ENCODE data around the gene TMEM127.
"Not testable (repeated sequence)": the region's sequence is repeated elsewhere in the genome, so short reads cannot be mapped to it uniquely, and the experiment has no call there.

TMEM127 gene

DNA sequence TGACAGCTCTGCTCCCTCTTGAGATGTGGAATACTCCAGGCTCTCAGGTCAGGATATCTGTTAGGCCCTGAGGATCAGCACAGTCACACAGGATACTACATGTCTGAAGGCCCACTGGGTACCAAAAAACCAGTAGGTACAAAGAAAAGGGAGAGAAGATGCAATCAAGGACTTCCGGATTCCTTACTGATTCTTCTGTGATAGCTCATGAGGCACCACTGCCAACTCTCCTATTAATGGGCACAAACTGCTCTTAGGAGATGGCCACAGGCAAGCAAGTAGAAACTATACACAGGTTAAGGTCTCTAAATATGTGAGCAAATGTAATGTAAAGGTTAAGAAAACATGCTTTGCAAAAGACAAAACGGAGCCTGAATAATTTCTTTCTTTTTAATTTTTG is 3.5 kb downstream of the TMEM127 start:
- no peak for DNase-seq

- DNase-seq, result no peak
Observed at GRCh38 chr2:96261328-96262003, 4.3 kb downstream of the TMEM127 start.

DNA sequence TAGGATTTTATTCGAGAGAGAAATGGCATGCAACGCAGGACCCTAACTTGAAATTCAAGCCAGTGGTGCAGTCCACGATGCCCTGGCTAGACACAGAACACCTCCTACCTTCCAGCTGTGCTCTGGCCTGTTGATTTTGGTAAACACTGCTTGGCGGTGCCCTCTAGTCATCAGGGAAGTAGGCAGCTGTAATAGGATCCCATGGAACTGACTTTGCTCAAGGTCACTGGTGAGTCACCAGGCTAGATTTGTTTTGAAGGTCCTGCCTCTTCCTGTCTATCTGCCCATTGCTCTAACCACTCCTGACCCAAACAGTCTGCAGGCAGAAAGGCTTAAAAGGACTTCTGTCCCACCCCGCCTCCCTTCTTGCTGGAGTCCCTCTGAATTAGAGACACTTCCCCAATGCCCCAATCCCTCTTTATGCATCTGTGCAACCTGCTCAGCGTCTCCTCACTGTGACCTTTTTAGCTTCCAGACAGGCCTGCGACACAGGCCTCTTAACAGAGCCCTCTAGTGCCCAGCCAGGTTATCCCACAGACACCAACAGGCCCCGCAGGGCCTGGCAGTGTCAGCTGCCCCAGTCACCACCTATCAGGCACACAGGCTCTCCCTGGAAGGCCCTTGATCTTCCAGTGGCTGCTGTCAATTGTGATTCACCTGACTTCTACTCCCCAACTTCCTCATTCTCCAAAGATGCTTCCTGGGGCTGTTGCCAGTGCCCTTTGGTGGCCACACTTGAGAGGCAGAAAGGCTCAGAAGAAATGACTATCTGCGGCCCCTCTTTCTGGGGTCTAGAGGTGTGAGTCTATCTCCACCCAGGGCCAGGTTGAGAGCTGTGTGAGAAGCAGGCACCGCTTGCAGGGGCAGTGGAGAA is 5.2 kb downstream of the TMEM127 start:
- DNase-seq, result no peak

GRCh38 chr2:96259497-96259921 is 6.3 kb downstream of the TMEM127 start:
- DNase-seq, result no peak

DNA sequence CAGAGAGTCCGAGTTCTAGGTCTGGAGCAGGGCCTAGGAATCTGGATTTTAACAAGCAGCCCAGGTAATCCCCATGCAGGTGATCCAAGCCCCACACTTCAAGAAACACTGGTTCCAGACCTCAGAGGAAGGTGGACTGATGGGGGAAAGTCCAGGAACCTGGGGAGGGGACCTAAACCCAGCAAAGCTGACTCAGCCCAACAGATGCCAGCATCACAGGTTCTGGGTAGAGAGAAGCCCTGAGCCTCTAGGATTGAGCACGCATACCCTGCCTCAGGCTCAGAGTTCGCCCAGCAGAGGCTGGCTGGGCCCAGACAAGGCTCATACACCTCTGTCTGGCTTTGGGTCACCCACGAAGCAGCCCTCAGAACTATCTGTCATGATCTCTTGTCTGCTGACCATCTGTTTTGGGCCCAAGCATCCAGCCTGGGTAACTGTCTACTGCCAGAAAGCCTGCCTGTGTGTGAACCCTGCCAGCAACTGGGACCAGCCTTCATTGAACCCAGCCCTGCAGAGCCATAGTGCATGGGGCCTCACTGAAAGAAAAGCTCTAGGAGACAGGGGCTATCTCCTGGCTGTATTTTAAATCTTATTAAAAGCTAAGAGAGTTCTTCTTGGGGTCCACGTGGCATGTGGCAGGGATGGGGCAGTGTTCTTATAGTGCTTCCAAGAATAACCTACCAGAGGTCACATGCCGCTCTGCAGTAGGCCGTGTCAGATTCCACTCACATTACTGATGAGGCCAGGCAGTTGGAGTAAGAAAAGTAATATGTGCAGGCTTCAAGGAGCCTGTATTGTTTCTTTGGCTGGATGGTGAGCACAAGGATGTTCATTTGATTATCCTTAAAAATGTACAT is 7.4 kb downstream of the TMEM127 start:
- no peak for DNase-seq

- DNase-seq, result not testable (repeated sequence)
Observed at GRCh38 chr2:96257744-96258143, 8.1 kb downstream of the TMEM127 start.

- DNase-seq, result no peak
Observed at GRCh38 chr2:96256611-96257113, 9.1 kb downstream of the TMEM127 start.

DNA sequence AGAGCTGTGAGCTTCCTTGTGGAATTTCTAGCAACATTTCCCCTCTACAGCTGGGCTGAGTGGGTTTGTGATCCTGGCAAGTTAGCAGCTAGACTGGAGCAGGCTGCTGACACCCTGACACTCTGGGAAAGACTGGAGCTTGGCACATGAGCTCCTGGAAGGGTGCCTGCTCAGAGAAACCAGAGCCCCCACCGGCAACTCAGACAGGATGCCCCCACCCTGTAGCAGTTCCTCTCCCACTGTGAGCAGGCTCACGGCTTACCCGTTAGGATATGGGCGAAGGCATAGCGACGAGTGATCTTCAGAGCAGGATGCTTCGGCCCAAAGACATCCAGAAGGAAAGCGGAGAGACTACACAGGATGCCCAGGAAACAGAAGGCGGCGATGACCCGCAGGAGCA is 11.2 kb downstream of the TMEM127 start:
- DNase-seq, result no peak

DNA sequence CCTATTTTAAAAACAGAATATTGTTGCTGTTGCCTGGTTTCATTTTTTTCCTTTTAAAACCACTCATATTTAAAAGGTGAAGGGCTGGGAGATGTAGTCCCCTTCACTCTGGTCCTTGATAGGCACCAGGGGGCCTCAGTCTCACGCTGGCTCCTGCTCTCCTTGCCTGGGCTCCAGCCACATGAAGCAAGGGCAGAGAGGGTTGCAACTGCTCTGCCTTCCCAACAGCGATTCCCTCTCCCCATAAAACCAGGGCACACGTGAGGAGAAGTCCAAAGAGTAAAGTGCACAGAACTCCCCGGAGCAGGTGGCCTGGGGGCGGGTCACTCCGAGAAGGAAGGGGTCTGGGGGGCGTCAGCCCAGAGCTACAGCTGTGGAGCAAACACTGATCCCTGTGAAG is 12.8 kb downstream of the TMEM127 start:
- DNase-seq, result no peak

GRCh38 chr2:96252526-96252925 is 13.3 kb downstream of the TMEM127 start:
- no peak for DNase-seq

GRCh38 chr2:96251721-96252292 is 14.0 kb downstream of the TMEM127 start:
- no peak for DNase-seq

DNA sequence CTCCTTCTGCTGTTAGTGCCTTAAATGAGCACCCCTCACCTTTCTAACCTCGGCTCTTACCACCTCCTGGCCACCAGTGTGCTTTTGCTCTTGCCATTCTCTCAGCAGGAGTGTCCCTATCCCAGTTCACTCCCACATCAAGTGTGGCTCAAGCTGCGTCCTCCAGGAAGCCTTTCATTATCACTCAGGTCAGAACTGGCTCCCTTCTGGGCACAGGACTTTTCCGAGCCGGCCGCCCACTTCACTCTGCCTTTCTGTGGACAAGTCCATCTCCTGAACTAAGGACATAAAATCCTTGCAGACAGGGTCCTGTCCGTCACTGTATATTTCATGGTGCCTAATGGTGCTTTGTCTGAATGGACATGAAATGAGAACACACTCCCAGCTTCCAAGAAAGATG is 15.6 kb downstream of the TMEM127 start:
- DNase-seq, result no peak

GRCh38 chr2:96249654-96250053 is 16.1 kb downstream of the TMEM127 start:
- DNase-seq, result no peak

- DNase-seq, result no peak
Observed at GRCh38 chr2:96248624-96249023, 17.2 kb downstream of the TMEM127 start.

- no peak for DNase-seq
Observed at GRCh38 chr2:96247896-96248295, 17.9 kb downstream of the TMEM127 start.

GRCh38 chr2:96247009-96247408 is 18.8 kb downstream of the TMEM127 start:
- no peak for DNase-seq

DNA sequence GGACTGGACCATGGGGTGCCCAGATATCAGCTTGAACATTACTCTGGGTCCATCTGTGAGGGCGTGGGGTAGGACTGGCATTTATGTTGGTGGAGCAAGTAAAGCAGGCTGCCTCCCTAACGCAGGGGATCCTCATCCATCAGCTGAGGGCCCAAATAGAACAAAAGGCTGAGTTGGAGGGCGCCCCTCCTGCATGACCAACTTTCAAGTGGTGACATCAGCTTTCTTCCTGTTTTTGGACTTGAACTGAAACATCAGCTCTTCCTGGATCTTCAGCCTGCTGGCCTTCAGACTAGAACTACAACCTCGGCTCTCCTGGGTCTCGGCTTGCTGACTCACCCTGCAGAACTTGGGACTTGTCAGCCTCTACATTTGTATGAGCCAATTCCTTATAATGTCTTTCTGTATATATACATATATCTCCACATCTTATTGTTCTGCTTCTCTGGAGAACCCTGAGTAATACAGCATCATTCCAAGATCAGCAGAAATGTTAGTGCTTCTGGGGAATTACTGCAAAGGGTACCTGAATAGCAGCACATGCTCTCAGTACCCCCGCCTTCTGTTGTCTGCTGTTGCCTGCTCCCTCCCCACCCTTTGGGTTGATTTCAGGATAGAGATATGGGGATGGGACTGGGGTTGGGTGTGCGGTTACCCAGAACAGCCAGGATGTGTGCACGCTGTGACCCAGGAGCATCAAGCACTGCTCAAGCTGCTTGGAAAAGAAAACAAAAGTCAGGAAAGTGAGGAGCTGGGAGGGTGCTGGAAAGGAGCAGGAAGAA is 20.0 kb downstream of the TMEM127 start:
- no peak for DNase-seq

- no peak for DNase-seq
Observed at GRCh38 chr2:96243843-96244242, 22.0 kb downstream of the TMEM127 start.

GRCh38 chr2:96241900-96242611 is 23.7 kb downstream of the TMEM127 start:
- no peak for DNase-seq

- DNase-seq, result no peak
Observed at GRCh38 chr2:96241227-96241626, 24.6 kb downstream of the TMEM127 start.

DNA sequence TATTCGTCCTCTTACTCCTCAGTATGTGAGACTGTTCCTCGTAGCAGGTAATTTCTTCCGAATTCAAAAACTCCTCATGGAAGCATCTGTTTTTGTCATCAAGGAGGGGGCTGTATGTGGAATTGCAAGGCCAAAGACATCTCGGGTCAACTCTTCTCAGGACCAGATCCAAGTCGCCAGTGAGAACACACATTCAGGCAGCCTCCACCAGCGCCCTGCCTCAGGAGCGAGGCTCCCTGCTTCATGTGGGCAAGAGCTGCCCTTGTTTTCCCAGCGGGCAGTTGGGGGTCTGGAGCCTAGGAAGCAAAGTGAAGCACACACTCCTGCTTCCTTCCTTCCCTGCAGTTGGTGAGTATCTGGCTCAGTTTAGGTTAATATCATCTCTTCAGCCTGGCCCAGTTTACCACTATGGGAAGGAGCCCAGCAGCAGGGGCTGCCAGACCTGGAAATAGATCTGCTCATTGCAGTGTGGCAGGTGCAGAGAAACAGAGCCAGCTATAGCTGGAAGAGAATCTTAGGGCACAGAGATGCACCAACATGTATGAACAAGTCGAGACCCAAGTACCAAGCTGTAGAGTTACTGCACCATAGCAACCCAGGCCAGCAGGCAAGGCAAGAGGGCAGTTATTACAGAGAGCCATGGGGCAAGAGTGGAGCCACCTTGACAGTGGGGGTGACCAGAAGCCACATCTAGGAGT is 25.3 kb downstream of the TMEM127 start:
- no peak for DNase-seq

Data from NCI-H1436 treated with DMSO at 0.1 percent for 48 hours (cell line).